UCSD-AML1 (cell line): ENCODE measurements around the gene SPPL2B.
"Not testable (repeated sequence)": the region's sequence is repeated elsewhere in the genome, so short reads cannot be mapped to it uniquely, and the experiment has no call there.

ENCODE experiments used
- DNase-seq: peaks from one replicate; lab custom pipeline; 2025; ENCODE audit not compliant: unreplicated experiment; lab: John Stamatoyannopoulos, UW

Gene SPPL2B, protein sequence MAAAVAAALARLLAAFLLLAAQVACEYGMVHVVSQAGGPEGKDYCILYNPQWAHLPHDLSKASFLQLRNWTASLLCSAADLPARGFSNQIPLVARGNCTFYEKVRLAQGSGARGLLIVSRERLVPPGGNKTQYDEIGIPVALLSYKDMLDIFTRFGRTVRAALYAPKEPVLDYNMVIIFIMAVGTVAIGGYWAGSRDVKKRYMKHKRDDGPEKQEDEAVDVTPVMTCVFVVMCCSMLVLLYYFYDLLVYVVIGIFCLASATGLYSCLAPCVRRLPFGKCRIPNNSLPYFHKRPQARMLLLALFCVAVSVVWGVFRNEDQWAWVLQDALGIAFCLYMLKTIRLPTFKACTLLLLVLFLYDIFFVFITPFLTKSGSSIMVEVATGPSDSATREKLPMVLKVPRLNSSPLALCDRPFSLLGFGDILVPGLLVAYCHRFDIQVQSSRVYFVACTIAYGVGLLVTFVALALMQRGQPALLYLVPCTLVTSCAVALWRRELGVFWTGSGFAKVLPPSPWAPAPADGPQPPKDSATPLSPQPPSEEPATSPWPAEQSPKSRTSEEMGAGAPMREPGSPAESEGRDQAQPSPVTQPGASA

DNA sequence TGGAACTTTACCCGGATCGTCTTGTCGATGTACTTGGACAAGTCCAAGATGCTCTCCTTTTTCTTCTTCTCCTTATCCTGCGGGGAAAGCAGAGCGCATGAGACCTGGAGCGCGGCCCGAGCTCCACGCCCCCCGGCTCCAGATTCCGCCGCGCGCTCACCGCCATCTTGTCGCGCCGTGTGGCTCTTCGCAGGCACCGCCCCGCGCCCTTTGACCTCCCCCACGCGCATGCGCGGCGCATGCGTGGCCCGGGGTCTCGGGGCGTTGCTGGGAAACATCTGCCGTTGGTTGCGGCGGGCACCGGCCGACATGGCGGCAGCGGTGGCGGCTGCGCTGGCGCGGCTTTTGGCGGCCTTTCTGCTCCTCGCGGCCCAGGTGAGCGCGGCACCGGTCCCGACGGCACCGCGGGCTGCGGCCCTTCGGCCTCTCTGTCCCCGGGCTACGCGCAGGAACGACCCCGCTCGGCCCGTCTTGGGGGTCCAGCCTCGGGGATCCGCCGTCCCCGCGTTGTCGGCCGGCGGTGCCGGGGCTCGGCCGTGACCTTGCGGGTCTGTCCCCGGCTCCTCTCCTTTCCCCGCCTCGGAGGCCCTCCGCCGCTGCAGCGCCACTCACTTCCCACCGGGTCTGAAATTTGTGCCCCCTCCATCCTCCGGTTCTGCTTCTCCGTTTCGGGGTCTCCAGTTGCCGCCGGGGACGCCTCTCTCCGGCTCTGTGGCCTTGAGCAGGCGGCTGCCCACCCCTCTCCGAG is at the start of gene SPPL2B, which contains the start of gene LSM7:
Gene SPPL2B (plus strand): TSS at position 284 of the 748 bp plus-strand sequence. CDS start 26 bp downstream, at position 310.
Gene LSM7 (minus strand): TSS at position 186 of the 748 bp plus-strand sequence. CDS start 20 bp downstream, at position 166.
- peak; percentile 93 for DNase-seq

DNA sequence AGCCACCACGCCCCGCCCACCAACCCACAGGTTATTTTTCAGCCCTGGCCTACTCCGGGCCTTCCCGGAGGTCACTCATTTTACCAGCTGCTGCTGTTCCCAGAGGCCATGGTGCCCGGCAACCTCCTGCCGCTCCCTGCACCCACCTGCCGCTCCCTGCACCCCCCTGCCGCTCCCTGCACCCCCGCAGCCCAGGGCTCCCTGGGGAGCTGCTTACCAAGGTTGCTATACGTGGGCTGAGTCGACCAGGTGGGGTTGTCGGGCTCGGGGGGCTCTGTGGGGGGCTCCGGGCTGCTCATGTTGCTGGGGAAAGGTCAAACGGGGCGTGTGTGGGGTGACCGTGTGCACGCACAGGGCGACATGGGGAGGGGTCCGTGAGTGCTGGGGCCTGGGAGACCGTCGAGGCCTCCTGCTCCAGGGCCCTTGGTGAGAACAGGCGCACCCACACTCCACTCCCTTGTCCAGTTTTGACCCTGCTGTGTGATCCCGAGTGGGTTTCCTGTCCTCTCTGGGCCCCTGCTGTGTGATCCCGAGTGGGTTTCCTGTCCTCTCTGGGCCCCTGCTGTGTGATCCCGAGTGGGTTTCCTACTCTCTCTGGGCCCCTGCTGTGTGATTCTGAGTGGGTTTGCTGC is 47.7 kb upstream of the SPPL2B start:
- DNase-seq: no peak

- not testable (repeated sequence) for DNase-seq
Observed at GRCh38 chr19:2281265-2282061, 47.0 kb upstream of the SPPL2B start.

DNA sequence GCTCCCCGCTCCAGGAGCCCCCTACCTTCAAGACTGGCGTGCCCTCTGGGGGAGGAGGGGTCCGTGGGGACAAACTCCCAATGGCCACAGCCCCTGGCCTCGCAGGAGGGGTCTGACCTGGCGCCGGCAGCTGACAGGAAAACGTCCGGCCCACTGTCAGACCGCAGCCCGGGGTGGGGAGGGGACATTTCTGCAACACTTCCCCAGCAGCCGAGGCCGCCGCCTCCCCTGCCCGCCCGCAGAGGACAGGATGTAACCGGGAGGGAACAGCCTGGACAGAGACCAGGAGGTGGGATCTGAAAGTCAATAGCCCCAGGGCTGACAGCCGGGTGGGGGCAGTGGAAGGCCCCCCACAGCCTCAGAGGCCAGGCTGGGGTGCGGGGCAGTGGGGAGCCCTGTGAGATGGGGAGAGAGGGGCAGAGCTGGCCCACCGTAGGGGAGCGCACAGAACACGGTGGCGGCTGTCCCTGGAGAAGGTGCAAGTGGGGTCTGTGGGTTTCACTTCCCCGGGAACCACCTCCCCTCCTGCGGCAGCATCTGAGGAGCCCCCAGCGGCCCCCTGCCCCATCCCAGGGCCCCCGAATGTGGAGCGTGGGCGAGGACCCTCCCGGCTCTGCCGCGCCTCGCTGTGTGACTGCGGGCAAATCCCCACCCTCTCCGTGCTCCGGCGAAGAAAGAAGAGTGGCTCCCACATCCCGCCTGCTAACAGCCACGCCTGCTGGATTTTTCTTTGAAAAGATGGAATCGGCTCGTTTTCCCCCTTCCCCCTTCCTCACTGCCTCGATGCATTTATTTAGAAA is 46.2 kb upstream of the SPPL2B start, which contains the start of gene PEAK3:
Gene PEAK3 (minus strand): TSS at position 114 of the 800 bp plus-strand sequence. CDS start 1,244 bp downstream, outside the sequence.
- DNase-seq: peak; percentile 83

GRCh38 chr19:2282862-2283237 is 45.6 kb upstream of the SPPL2B start:
- no peak for DNase-seq

DNA sequence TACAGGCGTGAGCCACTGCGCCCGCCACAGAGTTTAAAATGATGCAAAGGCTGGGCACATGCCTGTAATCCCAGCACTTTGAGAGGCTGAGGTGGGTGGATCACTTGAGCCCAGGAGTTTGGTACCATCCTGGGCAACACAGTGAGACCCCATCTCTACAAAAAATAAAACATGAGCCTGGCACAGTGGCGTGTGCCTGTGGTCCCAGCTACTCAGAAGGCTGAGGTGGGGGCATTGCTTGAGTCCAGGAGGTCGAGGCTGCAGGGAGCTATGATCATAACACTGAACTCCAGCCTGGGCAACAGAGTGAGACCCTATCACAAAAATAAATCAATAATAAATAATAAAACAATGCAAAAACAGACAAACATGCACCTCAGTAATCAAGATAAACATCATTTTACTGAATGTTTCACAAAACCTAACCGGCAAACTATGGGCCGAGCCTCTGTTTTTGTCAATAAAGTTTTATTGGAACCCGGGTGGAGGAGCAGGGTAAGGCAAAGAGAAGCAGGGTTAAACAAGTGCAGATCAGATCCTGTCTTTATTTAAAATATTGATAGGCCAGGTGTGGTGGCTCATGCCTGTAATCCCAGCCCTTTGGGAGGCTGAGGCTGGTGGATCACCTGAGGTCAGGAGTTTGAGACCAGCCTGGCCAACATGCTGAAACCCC is 44.5 kb upstream of the SPPL2B start:
- DNase-seq: no peak

- no peak for DNase-seq
Observed at GRCh38 chr19:2286402-2287140, 41.9 kb upstream of the SPPL2B start.

DNA sequence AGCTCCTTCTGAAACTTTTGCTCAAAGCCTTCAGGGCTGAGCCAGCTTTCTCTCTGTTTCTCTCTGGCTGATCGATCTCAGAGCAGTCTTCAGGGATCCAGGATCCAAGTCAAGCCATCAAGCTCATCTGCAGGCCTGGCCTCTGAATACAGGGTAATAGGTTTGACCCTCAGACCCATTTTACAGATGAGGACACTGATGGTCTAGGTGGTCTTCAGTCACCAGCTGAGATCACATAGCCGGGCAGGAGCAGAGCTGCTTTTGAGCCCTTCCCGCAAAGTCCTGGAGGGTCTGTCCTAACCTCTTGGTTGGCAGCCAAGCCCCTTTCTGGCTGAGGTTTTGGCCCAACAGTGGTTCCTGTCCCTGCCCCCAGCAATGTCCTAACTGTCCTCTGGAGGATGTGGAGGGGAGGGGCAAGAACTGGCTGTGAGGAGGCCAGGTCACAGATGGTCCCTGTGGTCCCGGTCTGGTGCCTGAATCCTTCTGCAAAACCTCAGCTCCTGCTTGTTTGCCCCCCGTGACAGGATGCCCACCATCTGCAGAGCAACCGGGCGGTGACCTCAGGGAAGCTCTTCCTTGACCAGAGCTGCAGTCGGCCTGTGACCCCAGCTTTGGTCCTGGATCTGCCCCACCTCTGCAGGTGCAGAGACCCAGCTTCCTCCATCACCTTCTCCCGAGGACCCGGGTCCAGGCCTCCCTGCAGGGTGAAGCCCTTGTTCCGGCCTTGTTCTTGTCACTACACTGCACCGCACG is 40.7 kb upstream of the SPPL2B start:
- DNase-seq: no peak

GRCh38 chr19:2288338-2288817 is 40.1 kb upstream of the SPPL2B start:
- DNase-seq: no peak

GRCh38 chr19:2288818-2289713 is 39.4 kb upstream of the SPPL2B start:
- DNase-seq: no peak

DNA sequence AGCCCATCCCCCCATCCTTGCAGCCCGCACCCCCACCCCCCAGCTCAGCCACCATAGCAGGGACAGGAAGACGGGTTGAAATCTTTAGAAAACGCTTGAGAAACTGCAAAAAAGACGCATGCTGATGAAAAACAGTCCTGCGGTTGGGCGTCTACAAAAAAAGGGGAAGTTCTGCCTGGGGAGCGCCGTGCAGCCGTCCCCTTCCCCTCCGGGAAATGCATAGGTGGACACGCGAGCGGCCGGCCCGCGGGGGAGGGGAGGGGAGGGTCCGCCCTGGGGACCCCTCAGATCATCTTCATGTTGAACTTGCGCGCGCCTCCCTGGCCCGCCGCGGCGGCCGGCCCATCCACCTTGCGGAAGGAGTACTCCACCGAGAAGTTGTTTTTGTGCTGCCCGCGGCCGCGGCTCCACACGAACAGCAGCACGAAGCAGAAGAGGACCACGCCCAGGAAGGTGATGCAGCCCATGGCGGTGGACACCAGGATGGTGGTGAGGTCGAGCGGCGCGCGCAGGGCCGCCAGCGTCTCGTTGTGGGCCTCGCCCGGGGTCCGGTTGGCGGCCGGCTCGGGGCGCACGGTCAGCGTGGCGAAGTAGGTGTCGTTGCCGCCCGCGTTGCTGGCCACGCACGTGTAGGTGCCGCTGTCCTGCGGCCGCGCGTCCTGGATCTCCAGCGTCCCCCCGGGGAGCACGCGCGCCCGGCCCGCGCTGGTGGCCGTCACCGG is 38.6 kb upstream of the SPPL2B start:
- DNase-seq: peak; percentile 80

- no peak for DNase-seq
Observed at GRCh38 chr19:2290441-2291184, 37.9 kb upstream of the SPPL2B start.

DNA sequence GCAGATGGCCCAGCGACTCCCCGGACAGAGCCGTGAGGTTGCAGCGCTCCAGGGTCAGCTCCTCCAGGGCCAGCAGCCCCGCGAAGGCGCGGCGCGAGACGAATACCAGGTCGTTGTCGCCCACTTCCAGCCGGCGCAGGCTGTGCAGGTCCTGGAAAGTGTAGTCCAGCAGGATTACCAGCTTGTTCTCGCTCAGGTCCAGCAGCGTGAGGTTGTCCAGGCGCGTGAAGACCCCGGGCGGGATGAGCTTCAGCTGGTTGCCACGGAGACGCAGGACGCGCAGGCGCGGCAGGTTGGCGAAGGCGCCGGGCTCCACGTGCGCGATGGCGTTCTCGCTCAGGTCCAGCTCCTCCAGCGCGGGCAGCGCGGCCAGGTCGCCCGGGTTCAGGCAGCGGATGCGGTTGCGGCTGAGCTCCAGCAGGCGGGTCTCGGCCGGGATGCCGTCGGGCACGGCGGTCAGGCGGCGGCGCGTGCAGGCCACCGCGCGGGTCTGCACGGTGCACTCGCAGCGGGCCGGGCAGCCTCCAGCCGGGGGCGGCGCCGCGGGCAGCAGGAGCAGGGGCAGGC is 37.2 kb upstream of the SPPL2B start:
- no peak for DNase-seq

DNA sequence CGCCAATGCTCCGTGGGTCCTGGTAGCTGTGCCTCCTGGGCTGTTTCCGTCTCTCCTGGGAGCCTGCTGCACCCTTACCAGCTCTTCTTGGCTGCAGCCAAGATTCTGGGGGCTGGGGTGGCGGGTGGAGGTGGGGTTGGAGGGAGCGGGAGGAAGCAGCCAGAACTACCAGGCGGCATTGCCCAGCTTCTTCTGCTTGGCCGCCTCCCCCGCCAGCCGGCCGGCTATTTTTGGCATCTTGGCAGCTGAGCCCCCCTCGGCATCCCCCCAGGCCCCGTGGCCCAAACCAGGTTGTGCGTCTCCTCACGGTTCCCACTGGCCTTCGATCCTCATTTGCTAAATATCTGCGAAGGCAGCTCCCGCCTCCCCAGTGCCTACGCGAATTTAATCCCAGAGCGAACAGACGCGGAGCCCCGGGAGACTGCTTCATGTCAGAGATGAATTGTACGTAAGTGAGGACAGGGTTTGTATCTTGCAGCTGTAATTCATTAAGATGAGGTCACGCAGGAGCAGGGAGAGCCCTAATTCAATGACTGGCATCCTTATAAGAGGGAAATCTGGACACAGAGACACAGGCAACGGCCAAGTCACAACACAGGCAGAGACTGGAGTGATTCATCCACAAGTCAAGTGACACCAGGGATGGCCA is 33.7 kb upstream of the SPPL2B start:
- no peak for DNase-seq
